NOMO-1 (cell line): ENCODE results near the gene PHIP.

ENCODE experiments used
- DNase-seq, 2 experiments: peaks; one replicate each; lab custom pipeline; 2025; ENCODE audit not compliant: unreplicated experiment in 2 of 2; lab: John Stamatoyannopoulos, UW

Gene PHIP

GRCh38 chr6:79071547-79071946, 6.5 kb downstream of the PHIP start:
- no peak for DNase-seq

GRCh38 chr6:79070206-79070825, 7.7 kb downstream of the PHIP start:
- DNase-seq, result no peak

- no peak for DNase-seq
These were observed 11.2 kb downstream of the PHIP start for GRCh38 chr6:79066828-79067227.

GRCh38 chr6:79066330-79066729, 11.7 kb downstream of the PHIP start:
- DNase-seq, result no peak

GRCh38 chr6:79065232-79065631, 12.8 kb downstream of the PHIP start:
- DNase-seq, result no peak

- peak in 1 of 2 experiments; percentile 65 for DNase-seq
These were observed 13.4 kb downstream of the PHIP start for GRCh38 chr6:79064635-79065034.

- no peak for DNase-seq
These were observed 15.3 kb downstream of the PHIP start for GRCh38 chr6:79062708-79063107.

- DNase-seq, result no peak
These were observed 20.3 kb downstream of the PHIP start for GRCh38 chr6:79057746-79058145.

GRCh38 chr6:79056226-79056625, 21.8 kb downstream of the PHIP start:
- no peak for DNase-seq

- no peak for DNase-seq
These were observed 29.4 kb downstream of the PHIP start for GRCh38 chr6:79048611-79049010.

GRCh38 chr6:79047072-79047471, 31.0 kb downstream of the PHIP start:
- DNase-seq, result no peak

GRCh38 chr6:79045966-79046365, 32.1 kb downstream of the PHIP start:
- no peak for DNase-seq

GRCh38 chr6:79042799-79043126, 35.3 kb downstream of the PHIP start:
- DNase-seq, result no peak

GRCh38 chr6:79042088-79042798, 35.8 kb downstream of the PHIP start:
- DNase-seq, result no peak

GRCh38 chr6:79040083-79040482, 38.0 kb downstream of the PHIP start:
- no peak for DNase-seq

GRCh38 chr6:79038061-79038460, 40.0 kb downstream of the PHIP start:
- DNase-seq, result no peak

- no peak for DNase-seq
These were observed 43.2 kb downstream of the PHIP start for GRCh38 chr6:79034865-79035264.

GRCh38 chr6:79033279-79033678, 44.8 kb downstream of the PHIP start:
- no peak for DNase-seq

- no peak for DNase-seq
These were observed 46.0 kb downstream of the PHIP start for GRCh38 chr6:79031821-79032590.

GRCh38 chr6:79030511-79030910, 47.5 kb downstream of the PHIP start:
- no peak for DNase-seq

GRCh38 chr6:79030023-79030422, 48.0 kb downstream of the PHIP start:
- DNase-seq, result no peak
